LHCN-M2 (cell line): Measurements from ENCODE around the gene NEK1. TPM values are rescaled to one million over a fixed set of nuclear protein-coding genes. Genes with fewer than 3 reads are reported as not detected.
"Not testable (repeated sequence)": the region's sequence is repeated elsewhere in the genome, so short reads cannot be mapped to it uniquely, and the experiment has no call there.

Source experiments
- DNase-seq: peaks from one replicate; pipeline ENCODE4 v3.0.0-alpha.2; 2012; ENCODE audit warnings: low read depth
- total RNA-seq: library from RNA; depleted of rRNA; stranded (reverse); fragments of >200 nt; gene quantifications from 2 replicates; pipeline ENCODE4 v1.2.3, GENCODE V29; 2014

The NEK1 gene
- total RNA-seq, 1 experiment from 2014 or later = 8.8 TPM

GRCh38 chr4:169499907-169500306 is 112.5 kb downstream of the NEK1 start:
- DNase-seq = not testable (repeated sequence)

GRCh38 chr4:169494234-169494633 is 118.1 kb downstream of the NEK1 start:
- not testable (repeated sequence) for DNase-seq

GRCh38 chr4:169493164-169493524 is 119.2 kb downstream of the NEK1 start:
- DNase-seq = no peak

- DNase-seq = peak; percentile 44
Measured at GRCh38 chr4:169492436-169493163, 119.8 kb downstream of the NEK1 start.

GRCh38 chr4:169491211-169491610 is 121.2 kb downstream of the NEK1 start:
- DNase-seq = no peak

- no peak for DNase-seq
Measured at GRCh38 chr4:169489306-169489705, 123.1 kb downstream of the NEK1 start.

GRCh38 chr4:169485791-169486742 is 126.3 kb downstream of the NEK1 start:
- DNase-seq = peak; percentile 58

GRCh38 chr4:169485086-169485485 is 127.3 kb downstream of the NEK1 start:
- DNase-seq = no peak

GRCh38 chr4:169484485-169484884 is 127.9 kb downstream of the NEK1 start:
- DNase-seq = peak; percentile 3

- DNase-seq = no peak
Measured at GRCh38 chr4:169464080-169464479, 148.3 kb downstream of the NEK1 start.

GRCh38 chr4:169460081-169460480 is 152.3 kb downstream of the NEK1 start:
- DNase-seq = no peak

- DNase-seq = no peak
Measured at GRCh38 chr4:169458575-169458974, 153.8 kb downstream of the NEK1 start.

- DNase-seq = not testable (repeated sequence)
Measured at GRCh38 chr4:169452644-169453043, 159.7 kb downstream of the NEK1 start.

- not testable (repeated sequence) for DNase-seq
Measured at GRCh38 chr4:169448935-169449334, 163.4 kb downstream of the NEK1 start.

- no peak for DNase-seq
Measured at GRCh38 chr4:169446824-169447223, 165.6 kb downstream of the NEK1 start.

- no peak for DNase-seq
Measured at GRCh38 chr4:169443748-169444147, 168.6 kb downstream of the NEK1 start.

- peak; percentile 34 for DNase-seq
Measured at GRCh38 chr4:169440446-169440845, 171.9 kb downstream of the NEK1 start.

- no peak for DNase-seq
Measured at GRCh38 chr4:169439244-169439643, 173.1 kb downstream of the NEK1 start.

- DNase-seq = no peak
Measured at GRCh38 chr4:169438057-169438480, 174.3 kb downstream of the NEK1 start.

GRCh38 chr4:169437299-169438047 is 174.9 kb downstream of the NEK1 start:
- DNase-seq = no peak

GRCh38 chr4:169436734-169437133 is 175.6 kb downstream of the NEK1 start:
- no peak for DNase-seq

GRCh38 chr4:169428376-169428775 is 184.0 kb downstream of the NEK1 start:
- no peak for DNase-seq
